ENCODE data around the gene APBA2.

The APBA2 gene

GRCh38 chr15:28957606-28958498, 72.1 kb downstream of the APBA2 start:
- H3K4me3 ChIP-seq (ENCODE audit: low read depth, low read length, poor library complexity, severe bottlenecking) = no peak overlapping the region
- H3K9me2 ChIP-seq (ENCODE audit: low read depth, low read length) = no peaks in the 10 kb centered on the region
- H3K4me1 ChIP-seq (ENCODE audit: insufficient read depth, low read length, severe bottlenecking) = no peaks in the 10 kb centered on the region
- H2AFZ ChIP-seq (ENCODE audit: low read length) = no peak overlapping the region
- no peaks in the 10 kb centered on the region for H3K36me3 ChIP-seq (ENCODE audit: insufficient read depth, low read length)
- H3K9ac ChIP-seq (ENCODE audit: low read length) = no peak overlapping the region
- no peaks in the 10 kb centered on the region for H3K9me3 ChIP-seq (ENCODE audit: low read length)
- no peaks in the 10 kb centered on the region for H3K79me2 ChIP-seq (ENCODE audit: insufficient read depth, low read length)
- TF ChIP-seq CTCF (IDR thresholded peaks at IDR 0.05; ENCODE audit: low read length) (no peak), EZH2 (IDR thresholded peaks at IDR 0.05; ENCODE audit: borderline replicate concordance, low read length) (no peak)
- no peaks in the 10 kb centered on the region for H4K20me1 ChIP-seq (ENCODE audit: insufficient read depth, low read length)
- no peaks in the 10 kb centered on the region for H3K27me3 ChIP-seq (ENCODE audit: insufficient read depth, low read length)
- H3K4me2 ChIP-seq (ENCODE audit: low read length) = no peak overlapping the region
- no peaks in the 10 kb centered on the region for H3F3A ChIP-seq (ENCODE audit: insufficient read depth, low read length)
- H3K27ac ChIP-seq (ENCODE audit: low read depth, low read length, poor library complexity, severe bottlenecking) = no peak overlapping the region

GRCh38 chr15:28959326-28959725, 73.6 kb downstream of the APBA2 start:
- no peak overlapping the region for H3K9ac ChIP-seq (ENCODE audit: low read length)
- no peaks in the 10 kb centered on the region for H3K9me2 ChIP-seq (ENCODE audit: low read depth, low read length)
- no peaks in the 10 kb centered on the region for H3K79me2 ChIP-seq (ENCODE audit: insufficient read depth, low read length)
- no peaks in the 10 kb centered on the region for H3K27me3 ChIP-seq (ENCODE audit: insufficient read depth, low read length)
- no peak overlapping the region for H2AFZ ChIP-seq (ENCODE audit: low read length)
- no peaks in the 10 kb centered on the region for H3K36me3 ChIP-seq (ENCODE audit: insufficient read depth, low read length)
- H3K4me2 ChIP-seq (ENCODE audit: low read length) = no peak overlapping the region
- H3K27ac ChIP-seq (ENCODE audit: low read depth, low read length, poor library complexity, severe bottlenecking) = no peak overlapping the region
- H3F3A ChIP-seq (ENCODE audit: insufficient read depth, low read length) = no peaks in the 10 kb centered on the region
- H3K4me1 ChIP-seq (ENCODE audit: insufficient read depth, low read length, severe bottlenecking) = no peaks in the 10 kb centered on the region
- H3K9me3 ChIP-seq (ENCODE audit: low read length) = no peaks in the 10 kb centered on the region
- no peaks in the 10 kb centered on the region for H4K20me1 ChIP-seq (ENCODE audit: insufficient read depth, low read length)
- no peak overlapping the region for H3K4me3 ChIP-seq (ENCODE audit: low read depth, low read length, poor library complexity, severe bottlenecking)
- TF ChIP-seq CTCF (IDR thresholded peaks at IDR 0.05; ENCODE audit: low read length) (no peak), EZH2 (IDR thresholded peaks at IDR 0.05; ENCODE audit: borderline replicate concordance, low read length) (no peak)

GRCh38 chr15:28960979-28961378, 75.2 kb downstream of the APBA2 start:
- no peaks in the 10 kb centered on the region for H3K9me3 ChIP-seq (ENCODE audit: low read length)
- no peaks in the 10 kb centered on the region for H3F3A ChIP-seq (ENCODE audit: insufficient read depth, low read length)
- no peaks in the 10 kb centered on the region for H4K20me1 ChIP-seq (ENCODE audit: insufficient read depth, low read length)
- no peak overlapping the region for H3K27ac ChIP-seq (ENCODE audit: low read depth, low read length, poor library complexity, severe bottlenecking)
- H3K79me2 ChIP-seq (ENCODE audit: insufficient read depth, low read length) = no peaks in the 10 kb centered on the region
- TF ChIP-seq EZH2 (IDR thresholded peaks at IDR 0.05; ENCODE audit: borderline replicate concordance, low read length) = no peak
- no peak for TF ChIP-seq CTCF (IDR thresholded peaks at IDR 0.05; ENCODE audit: low read length)
- H3K4me3 ChIP-seq (ENCODE audit: low read depth, low read length, poor library complexity, severe bottlenecking) = no peak overlapping the region
- no peak overlapping the region for H3K4me2 ChIP-seq (ENCODE audit: low read length)
- H3K9me2 ChIP-seq (ENCODE audit: low read depth, low read length) = no peaks in the 10 kb centered on the region
- no peaks in the 10 kb centered on the region for H3K36me3 ChIP-seq (ENCODE audit: insufficient read depth, low read length)
- no peaks in the 10 kb centered on the region for H3K4me1 ChIP-seq (ENCODE audit: insufficient read depth, low read length, severe bottlenecking)
- H3K27me3 ChIP-seq (ENCODE audit: insufficient read depth, low read length) = no peaks in the 10 kb centered on the region
- H2AFZ ChIP-seq (ENCODE audit: low read length) = no peak overlapping the region
- H3K9ac ChIP-seq (ENCODE audit: low read length) = no peak overlapping the region

Measured in OCI-LY1 (cell line).